HepG2 (cell line): ENCODE results near the gene VPREB3. TPM values are rescaled to one million over a fixed set of nuclear protein-coding genes. Genes with fewer than 3 reads are reported as not detected.
A peak's percentile ranks its signal among the peaks of the same experiment; 100 is the strongest.

Source experiments
- BRD4 ChIP-seq: sonication (generic); formaldehyde crosslinking; IDR thresholded peaks from 2 replicates; pipeline ENCODE4 v1.4.0; 2020; ENCODE audit warnings: missing genetic modification reagents
- CCDC6 ChIP-seq: sonication (generic); formaldehyde crosslinking; IDR thresholded peaks from 2 replicates; pipeline ENCODE4 v1.8.1; 2022; ENCODE audit warnings: mild to moderate bottlenecking, missing genetic modification reagents, moderate library complexity
- FOSL1 ChIP-seq: sonication (generic); formaldehyde crosslinking; IDR thresholded peaks from 2 replicates; pipeline ENCODE4 v1.9.0; 2021; ENCODE audit warnings: missing genetic modification reagents, borderline replicate concordance
- HIVEP1 ChIP-seq: sonication (generic); formaldehyde crosslinking; IDR thresholded peaks from 2 replicates; pipeline ENCODE4 v1.4.0; 2020; ENCODE audit warnings: mild to moderate bottlenecking, missing genetic modification reagents
- HNRNPK ChIP-seq: fragments of 200-400 bp; formaldehyde crosslinking; IDR thresholded peaks from 2 replicates; pipeline ENCODE4 v1.6.1; 2018; ENCODE audit warnings: low read length, low read depth, moderate library complexity, mild to moderate bottlenecking; ENCODE audit not compliant: poor library complexity, severe bottlenecking
- KDM3A ChIP-seq: IDR thresholded peaks from 2 replicates; pipeline ENCODE4 v1.6.1; 2018; ENCODE audit warnings: low read depth, missing compliant biosample characterization
- SP4 ChIP-seq: sonication (generic); formaldehyde crosslinking; IDR thresholded peaks from 2 replicates; pipeline ENCODE4 v1.8.1; 2023; ENCODE audit warnings: mild to moderate bottlenecking, missing genetic modification reagents
- ZNF547 ChIP-seq: sonication (generic); formaldehyde crosslinking; IDR thresholded peaks from 2 replicates; pipeline ENCODE4 v1.5.1; 2020; ENCODE audit warnings: mild to moderate bottlenecking, missing genetic modification reagents
- ZNF552 ChIP-seq: sonication (generic); formaldehyde crosslinking; IDR thresholded peaks from 2 replicates; pipeline ENCODE4 v1.9.0; 2022; ENCODE audit warnings: missing genetic modification reagents, mild to moderate bottlenecking, borderline replicate concordance
- ZNF670 ChIP-seq: sonication (generic); formaldehyde crosslinking; IDR thresholded peaks from 2 replicates; pipeline ENCODE4 v1.8.0; 2022; ENCODE audit warnings: mild to moderate bottlenecking, missing genetic modification reagents, borderline replicate concordance
- ZNF782 ChIP-seq: sonication (generic); formaldehyde crosslinking; IDR thresholded peaks from 2 replicates; pipeline ENCODE4 v1.4.0; 2020; ENCODE audit warnings: missing genetic modification reagents, mild to moderate bottlenecking, borderline replicate concordance
- polyA plus RNA-seq, 8 experiments: library from polyadenylated mRNA; depleted of rRNA in 3 of 8; stranded (reverse) in 7 of 8; unstranded in 1 of 8; fragments of >200 nt; fragmentation: Illumina TruSeq in 4 of 8; extraction: Trizol in 4 of 8; gene quantifications; 2 replicates each; pipeline versions ENCODE4 v1.2.1 to v1.2.3, GENCODE V29; 2011 to 2016; ENCODE audit warnings: low read depth in 4 of 8, missing spikeins in 1 of 8, mixed read lengths in 1 of 8; ENCODE audit not compliant: insufficient read depth in 1 of 8
- total RNA-seq, 5 experiments: library from RNA; depleted of rRNA; stranded (reverse); fragments of >200 nt; fragmentation: Illumina TruSeq; extraction: Trizol; gene quantifications; 2 replicates each; pipeline ENCODE4 v1.2.3, GENCODE V29; 2016; ENCODE audit warnings: low read depth in 1 of 5
- TF ChIP-seq, protein P1 (sequence below): sonication (generic); formaldehyde crosslinking; conservative IDR thresholded peaks from 2 replicates; pipeline ENCODE4 v1.4.0; 2020; ENCODE audit warnings: missing genetic modification reagents
- TF ChIP-seq, protein P2 (sequence below): IDR thresholded peaks from 2 replicates; pipeline ENCODE4 v1.6.1; 2018; ENCODE audit warnings: missing genetic modification reagents, mild to moderate bottlenecking, missing compliant biosample characterization
- TF ChIP-seq, protein P3 (sequence below): sonication (generic); formaldehyde crosslinking; IDR thresholded peaks from 2 replicates; pipeline ENCODE4 v1.5.0; 2020; ENCODE audit warnings: mild to moderate bottlenecking, missing genetic modification reagents, borderline replicate concordance
- TF ChIP-seq, protein P4 (sequence below): sonication (generic); formaldehyde crosslinking; IDR thresholded peaks from 2 replicates; pipeline ENCODE4 v1.8.1; 2022; ENCODE audit warnings: low read depth, mild to moderate bottlenecking, missing genetic modification reagents
- TF ChIP-seq, protein P5 (sequence below): sonication (generic); formaldehyde crosslinking; IDR thresholded peaks from 2 replicates; pipeline ENCODE4 v1.4.0; 2020; ENCODE audit warnings: missing genetic modification reagents

VPREB3 gene
- total and polyA plus RNA-seq, 2 of the 13 experiments (the other 11 are each of a cell fraction or from before 2014, with no cell fraction given) = 0.22 TPM; not detected in 1

DNA sequence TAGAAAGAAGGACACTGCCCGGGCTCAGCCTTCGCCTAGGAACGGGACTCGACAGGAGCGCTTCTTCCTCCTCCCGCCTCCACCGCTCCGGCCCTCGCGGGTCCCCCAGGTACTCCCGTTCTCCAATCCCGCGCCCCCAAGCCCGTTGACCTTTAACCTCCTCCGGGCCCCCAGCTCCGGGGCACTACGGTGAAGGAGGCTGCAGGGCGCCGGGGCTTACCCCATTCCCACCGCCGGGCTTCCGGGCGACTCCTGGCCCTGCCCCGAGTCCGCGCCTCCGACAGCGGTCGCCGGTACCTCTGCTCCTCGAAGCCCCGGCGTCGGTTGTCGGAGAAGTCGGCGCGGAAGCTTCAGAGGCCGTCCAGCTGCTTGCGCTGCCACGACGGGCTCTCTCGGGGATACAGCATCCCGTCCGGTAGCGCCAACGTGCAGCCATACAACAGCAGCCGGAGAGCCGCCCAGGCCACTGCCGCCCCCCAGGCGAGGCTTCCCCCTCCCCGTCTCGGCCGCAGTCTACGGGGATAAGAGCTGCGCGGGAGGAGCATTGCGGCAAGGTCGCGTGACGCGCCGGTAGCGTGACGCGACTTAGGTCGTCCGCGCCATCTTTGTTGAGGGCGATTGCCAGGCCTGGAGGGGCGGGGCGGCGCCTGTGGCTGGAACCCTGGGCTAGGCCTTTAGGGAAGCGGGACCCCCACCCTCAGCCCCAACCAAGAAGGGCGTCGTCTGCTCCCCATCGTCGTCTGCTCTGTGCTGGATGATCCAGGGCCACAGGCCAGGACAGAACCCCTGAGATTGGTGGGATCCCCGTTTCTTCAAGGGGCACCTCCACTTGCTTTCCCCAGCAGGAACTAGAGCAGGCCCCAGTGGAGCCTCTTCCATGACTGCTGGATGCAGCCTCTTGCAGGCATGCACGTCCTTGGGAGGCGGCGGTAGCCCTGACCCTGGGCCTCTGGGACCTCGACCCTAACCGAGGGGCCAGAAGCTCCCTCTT, 37.1 kb downstream of the VPREB3 start (continued):
- TF ChIP-seq, protein P1, sequence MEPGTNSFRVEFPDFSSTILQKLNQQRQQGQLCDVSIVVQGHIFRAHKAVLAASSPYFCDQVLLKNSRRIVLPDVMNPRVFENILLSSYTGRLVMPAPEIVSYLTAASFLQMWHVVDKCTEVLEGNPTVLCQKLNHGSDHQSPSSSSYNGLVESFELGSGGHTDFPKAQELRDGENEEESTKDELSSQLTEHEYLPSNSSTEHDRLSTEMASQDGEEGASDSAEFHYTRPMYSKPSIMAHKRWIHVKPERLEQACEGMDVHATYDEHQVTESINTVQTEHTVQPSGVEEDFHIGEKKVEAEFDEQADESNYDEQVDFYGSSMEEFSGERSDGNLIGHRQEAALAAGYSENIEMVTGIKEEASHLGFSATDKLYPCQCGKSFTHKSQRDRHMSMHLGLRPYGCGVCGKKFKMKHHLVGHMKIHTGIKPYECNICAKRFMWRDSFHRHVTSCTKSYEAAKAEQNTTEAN = 0 out of 2 replicates have a peak, but pooled peaks have one; percentile 47
- TF ChIP-seq, protein P2, sequence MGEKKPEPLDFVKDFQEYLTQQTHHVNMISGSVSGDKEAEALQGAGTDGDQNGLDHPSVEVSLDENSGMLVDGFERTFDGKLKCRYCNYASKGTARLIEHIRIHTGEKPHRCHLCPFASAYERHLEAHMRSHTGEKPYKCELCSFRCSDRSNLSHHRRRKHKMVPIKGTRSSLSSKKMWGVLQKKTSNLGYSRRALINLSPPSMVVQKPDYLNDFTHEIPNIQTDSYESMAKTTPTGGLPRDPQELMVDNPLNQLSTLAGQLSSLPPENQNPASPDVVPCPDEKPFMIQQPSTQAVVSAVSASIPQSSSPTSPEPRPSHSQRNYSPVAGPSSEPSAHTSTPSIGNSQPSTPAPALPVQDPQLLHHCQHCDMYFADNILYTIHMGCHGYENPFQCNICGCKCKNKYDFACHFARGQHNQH (CRISPR knock-in tag) = peak; percentile 59; the same call in 1 of the 2 replicates
- TF ChIP-seq FOSL1 (no peak), KDM3A (CRISPR knock-in tag) (peak; percentile 58; the same call in 1 of the 2 replicates), ZNF552 (CRISPR knock-in tag) (0 out of 2 replicates have a peak, but pooled peaks have one; percentile 35), CCDC6 (CRISPR knock-in tag) (peak; percentile 54; the same call in 1 of the 2 replicates), ZNF782 (CRISPR knock-in tag) (no peak), HNRNPK (peak; percentile 29), ZNF670 (peak; percentile 87), ZNF547 (CRISPR knock-in tag) (peak; percentile 91), BRD4 (CRISPR knock-in tag) (peak; percentile 81; the same call in 1 of the 2 replicates), SP4 (CRISPR knock-in tag) (peak; percentile 68), HIVEP1 (CRISPR knock-in tag) (peak; percentile 90)
- TF ChIP-seq, protein P3, sequence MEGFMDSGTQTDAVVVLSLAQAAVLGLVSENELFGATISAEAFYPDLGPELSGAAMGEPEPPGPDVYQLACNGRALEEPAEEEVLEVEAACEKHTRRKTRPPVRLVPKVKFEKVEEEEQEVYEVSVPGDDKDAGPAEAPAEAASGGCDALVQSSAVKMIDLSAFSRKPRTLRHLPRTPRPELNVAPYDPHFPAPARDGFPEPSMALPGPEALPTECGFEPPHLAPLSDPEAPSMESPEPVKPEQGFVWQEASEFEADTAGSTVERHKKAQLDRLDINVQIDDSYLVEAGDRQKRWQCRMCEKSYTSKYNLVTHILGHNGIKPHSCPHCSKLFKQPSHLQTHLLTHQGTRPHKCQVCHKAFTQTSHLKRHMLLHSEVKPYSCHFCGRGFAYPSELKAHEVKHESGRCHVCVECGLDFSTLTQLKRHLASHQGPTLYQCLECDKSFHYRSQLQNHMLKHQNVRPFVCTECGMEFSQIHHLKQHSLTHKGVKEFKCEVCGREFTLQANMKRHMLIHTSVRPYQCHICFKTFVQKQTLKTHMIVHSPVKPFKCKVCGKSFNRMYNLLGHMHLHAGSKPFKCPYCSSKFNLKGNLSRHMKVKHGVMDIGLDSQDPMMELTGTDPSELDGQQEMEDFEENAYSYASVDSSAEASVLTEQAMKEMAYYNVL (CRISPR knock-in tag) = peak; percentile 87; the same call in 1 of the 2 replicates
- TF ChIP-seq, protein P4, sequence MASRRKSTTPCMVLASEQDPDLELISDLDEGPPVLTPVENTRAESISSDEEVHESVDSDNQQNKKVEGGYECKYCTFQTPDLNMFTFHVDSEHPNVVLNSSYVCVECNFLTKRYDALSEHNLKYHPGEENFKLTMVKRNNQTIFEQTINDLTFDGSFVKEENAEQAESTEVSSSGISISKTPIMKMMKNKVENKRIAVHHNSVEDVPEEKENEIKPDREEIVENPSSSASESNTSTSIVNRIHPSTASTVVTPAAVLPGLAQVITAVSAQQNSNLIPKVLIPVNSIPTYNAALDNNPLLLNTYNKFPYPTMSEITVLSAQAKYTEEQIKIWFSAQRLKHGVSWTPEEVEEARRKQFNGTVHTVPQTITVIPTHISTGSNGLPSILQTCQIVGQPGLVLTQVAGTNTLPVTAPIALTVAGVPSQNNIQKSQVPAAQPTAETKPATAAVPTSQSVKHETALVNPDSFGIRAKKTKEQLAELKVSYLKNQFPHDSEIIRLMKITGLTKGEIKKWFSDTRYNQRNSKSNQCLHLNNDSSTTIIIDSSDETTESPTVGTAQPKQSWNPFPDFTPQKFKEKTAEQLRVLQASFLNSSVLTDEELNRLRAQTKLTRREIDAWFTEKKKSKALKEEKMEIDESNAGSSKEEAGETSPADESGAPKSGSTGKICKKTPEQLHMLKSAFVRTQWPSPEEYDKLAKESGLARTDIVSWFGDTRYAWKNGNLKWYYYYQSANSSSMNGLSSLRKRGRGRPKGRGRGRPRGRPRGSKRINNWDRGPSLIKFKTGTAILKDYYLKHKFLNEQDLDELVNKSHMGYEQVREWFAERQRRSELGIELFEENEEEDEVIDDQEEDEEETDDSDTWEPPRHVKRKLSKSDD (CRISPR knock-in tag) = peak; percentile 98
- TF ChIP-seq, protein P5, sequence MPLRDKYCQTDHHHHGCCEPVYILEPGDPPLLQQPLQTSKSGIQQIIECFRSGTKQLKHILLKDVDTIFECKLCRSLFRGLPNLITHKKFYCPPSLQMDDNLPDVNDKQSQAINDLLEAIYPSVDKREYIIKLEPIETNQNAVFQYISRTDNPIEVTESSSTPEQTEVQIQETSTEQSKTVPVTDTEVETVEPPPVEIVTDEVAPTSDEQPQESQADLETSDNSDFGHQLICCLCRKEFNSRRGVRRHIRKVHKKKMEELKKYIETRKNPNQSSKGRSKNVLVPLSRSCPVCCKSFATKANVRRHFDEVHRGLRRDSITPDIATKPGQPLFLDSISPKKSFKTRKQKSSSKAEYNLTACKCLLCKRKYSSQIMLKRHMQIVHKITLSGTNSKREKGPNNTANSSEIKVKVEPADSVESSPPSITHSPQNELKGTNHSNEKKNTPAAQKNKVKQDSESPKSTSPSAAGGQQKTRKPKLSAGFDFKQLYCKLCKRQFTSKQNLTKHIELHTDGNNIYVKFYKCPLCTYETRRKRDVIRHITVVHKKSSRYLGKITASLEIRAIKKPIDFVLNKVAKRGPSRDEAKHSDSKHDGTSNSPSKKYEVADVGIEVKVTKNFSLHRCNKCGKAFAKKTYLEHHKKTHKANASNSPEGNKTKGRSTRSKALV = no peak
